GM23248 (cell line): ENCODE measurements around the gene KLHL40.

Experiments used
- EZH2 ChIP-seq: fragments of 200-600 bp; sonication (generic); IDR thresholded peaks from 2 replicates; pipeline ENCODE4 v1.6.1; 2018; ENCODE audit warnings: antibody characterized with exemption, mild to moderate bottlenecking; ENCODE audit not compliant: insufficient read depth, poor library complexity, severe bottlenecking
- EZH2phosphoT487 ChIP-seq: fragments of 200-600 bp; sonication (generic); IDR thresholded peaks from 2 replicates; pipeline ENCODE4 v1.6.1; 2018; ENCODE audit warnings: antibody characterized with exemption, moderate library complexity, mild to moderate bottlenecking, low read depth; ENCODE audit not compliant: insufficient read depth

DNA sequence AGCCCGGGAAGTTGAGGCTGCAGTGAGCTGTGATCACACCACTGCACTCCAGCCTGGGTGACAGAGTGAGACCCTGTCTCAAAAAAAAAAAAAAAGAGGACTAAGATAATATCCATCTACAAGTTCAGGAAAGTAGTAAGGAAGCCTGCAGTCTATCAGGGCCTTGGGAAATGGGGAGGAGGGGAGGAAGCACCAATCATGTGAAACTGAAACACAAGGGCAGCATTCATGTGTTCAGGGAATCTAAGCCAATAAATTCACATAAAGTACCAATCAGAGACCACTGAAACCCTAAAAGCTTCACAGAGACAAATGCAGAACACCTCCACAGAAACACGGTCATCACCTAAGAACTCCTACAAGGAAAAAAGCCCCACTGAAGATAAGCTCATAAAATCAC, 40.1 kb downstream of the KLHL40 start:
- no peak for TF ChIP-seq EZH2
- no peak for TF ChIP-seq EZH2phosphoT487
